Transverse colon (tissue), 3 donors: ENCODE measurements around the gene CTNNA1.

Source experiments
- CTCF ChIP-seq, 5 experiments: fragments of 200-600 bp in 3 of 5; fragments of 450-650 bp in 2 of 5; sonication (generic) in 3 of 5; IDR thresholded peaks; 1 replicate in 2 of 5; 2 replicates in 3 of 5; pipeline ENCODE4 v1.5.1; 2016 to 2017; ENCODE audit warnings: antibody characterized with exemption in 5 of 5, inconsistent platforms in 3 of 5, mild to moderate bottlenecking in 2 of 5, moderate library complexity in 1 of 5
- EP300 ChIP-seq: sonication (generic); formaldehyde crosslinking; IDR thresholded peaks from one replicate; pipeline ENCODE4 v1.6.1; 2017; ENCODE audit warnings: antibody characterized with exemption, low read depth
- POLR2A ChIP-seq: fragments of 450-650 bp; IDR thresholded peaks from one replicate; pipeline ENCODE4 v1.6.1; 2016; ENCODE audit warnings: antibody characterized with exemption, mild to moderate bottlenecking, moderate library complexity

DNA sequence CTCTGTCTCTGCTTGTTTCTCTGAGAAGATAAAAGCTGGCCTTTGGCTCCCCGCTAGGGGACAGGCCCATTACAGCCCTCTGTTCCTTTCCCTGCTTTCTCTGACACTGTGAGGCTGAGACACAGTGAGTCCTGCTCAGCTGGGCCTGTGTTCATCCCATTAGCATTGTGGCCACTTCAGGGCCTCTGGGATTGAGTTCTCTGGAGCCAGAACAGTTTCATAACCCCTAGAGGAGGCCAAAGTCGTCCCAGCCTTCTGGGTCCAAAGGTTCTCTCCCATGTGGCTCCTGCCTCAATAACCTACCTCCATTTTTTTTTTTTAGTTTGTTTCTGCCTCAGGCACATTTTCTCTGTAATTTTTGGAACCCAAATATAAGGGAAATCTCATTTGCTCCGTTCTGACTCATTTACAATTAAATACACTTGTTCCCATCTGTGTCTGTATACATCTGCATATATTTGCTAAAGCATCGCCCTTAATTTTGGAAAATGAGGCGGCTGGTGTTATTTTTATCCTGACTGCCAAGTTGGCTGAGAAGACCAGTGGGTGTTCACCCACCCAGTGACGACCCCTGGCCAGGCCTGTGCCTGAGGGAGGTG lies 27.3 kb upstream of the CTNNA1 start:
- TF ChIP-seq CTCF (IDR thresholded peaks at IDR 0.05), result no peak
- TF ChIP-seq EP300, result no peak
- no peak for TF ChIP-seq POLR2A
